ENCODE data around the gene FILIP1.

- TF ChIP-seq CEBPB (IDR thresholded peaks at IDR 0.05): no peak
- TF ChIP-seq FOXM1 (IDR thresholded peaks at IDR 0.05; ENCODE audit: borderline replicate concordance, low read depth): no peak
- no peak for TF ChIP-seq EGR1 (IDR thresholded peaks at IDR 0.05)
Observed at GRCh38 chr6:75374961-75375400, 118.6 kb downstream of the FILIP1 start.
